Liver (tissue), 9 donors: ENCODE measurements around the gene ATP4A. TPM values are rescaled to one million over a fixed set of nuclear protein-coding genes. Genes with fewer than 3 reads are reported as not detected.

Experiments
- DNase-seq: peaks from one replicate; pipeline ENCODE4 v3.0.0-alpha.2; 2017; ENCODE audit warnings: low spot score
- H3K27ac ChIP-seq, 2 donors: one replicate each; pipeline ENCODE4 v1.7.0; 2013; ENCODE audit warnings: inconsistent platforms in 2 of 2, low read length in 2 of 2, control low read depth in 1 of 2, low read depth in 1 of 2, mild to moderate bottlenecking in 1 of 2
- H3K27me3 ChIP-seq, 4 donors: one replicate each; pipeline versions ENCODE4 v1.6.1 to v1.7.0; 2013; ENCODE audit warnings: low read length in 3 of 4, inconsistent platforms in 1 of 4, mild to moderate bottlenecking in 1 of 4, moderate library complexity in 1 of 4; ENCODE audit not compliant: control insufficient read depth in 4 of 4, insufficient read depth in 4 of 4
- H3K36me3 ChIP-seq, 4 donors: one replicate each; pipeline versions ENCODE4 v1.6.1 to v1.7.0; 2013; ENCODE audit warnings: low read length in 3 of 4, mild to moderate bottlenecking in 3 of 4, low read depth in 1 of 4, moderate library complexity in 1 of 4; ENCODE audit not compliant: control insufficient read depth in 4 of 4, insufficient read depth in 3 of 4
- H3K4me1 ChIP-seq, 4 donors: one replicate each; pipeline versions ENCODE4 v1.6.1 to v1.7.0; 2013; ENCODE audit warnings: low read length in 3 of 4, mild to moderate bottlenecking in 3 of 4, moderate library complexity in 1 of 4; ENCODE audit not compliant: control insufficient read depth in 4 of 4, insufficient read depth in 4 of 4
- H3K4me3 ChIP-seq, 3 donors: one replicate each; pipeline versions ENCODE4 v1.6.1 to v1.7.0; 2013; ENCODE audit warnings: low read length in 3 of 3, control low read depth in 1 of 3, low read depth in 1 of 3, mild to moderate bottlenecking in 1 of 3
- H3K9ac ChIP-seq, 2 donors: one replicate each; pipeline ENCODE4 v1.7.0; 2013; ENCODE audit warnings: low read length in 2 of 2, mild to moderate bottlenecking in 2 of 2, moderate library complexity in 2 of 2, control low read depth in 1 of 2, low read depth in 1 of 2
- H3K9me3 ChIP-seq, 4 donors: one replicate each; pipeline versions ENCODE4 v1.6.1 to v1.7.0; 2013; ENCODE audit warnings: low read length in 3 of 4; ENCODE audit not compliant: control insufficient read depth in 4 of 4
- CTCF ChIP-seq: fragments of 150-350 bp; IDR thresholded peaks from 2 replicates; pipeline ENCODE4 v1.5.1; 2017; ENCODE audit warnings: improper control_type of control experiment, low read depth, low read length; ENCODE audit not compliant: missing input control
- HNF4A ChIP-seq, 2 donors: conservative IDR thresholded peaks; 2 replicates each; pipeline ENCODE4 v1.6.1; 2016; ENCODE audit warnings: antibody characterized with exemption in 2 of 2, mild to moderate bottlenecking in 2 of 2
- NR2F2 ChIP-seq: IDR thresholded peaks from 2 replicates; pipeline ENCODE4 v1.6.1; 2016; ENCODE audit warnings: antibody characterized with exemption
- YY1 ChIP-seq: IDR thresholded peaks from 2 replicates; pipeline ENCODE4 v1.6.1; 2016; ENCODE audit warnings: antibody characterized with exemption, mild to moderate bottlenecking
- ZBTB33 ChIP-seq: IDR thresholded peaks from 2 replicates; pipeline ENCODE4 v1.6.1; 2016; ENCODE audit warnings: antibody characterized with exemption
- WGBS: extraction: QIAGEN DNeasy Blood & Tissue Kit; methylation state at CpG from one replicate; pipeline ENCODE4 v1.1.7; 2013; 5-methylcytosine and 5-hydroxymethylcytosine counted together
- polyA plus RNA-seq, 2 donors: library from polyadenylated mRNA; stranded (reverse) in 1 of 2; unstranded in 1 of 2; fragments of 200-250 nt in 1 of 2; fragments of >200 nt in 1 of 2; fragmentation: Nextera tagmentation in 1 of 2; extraction: Ambion mirVana in 1 of 2; gene quantifications; one replicate each; pipeline versions ENCODE4 v1.2.1 to v1.2.3, GENCODE V29; 2013 to 2015
- total RNA-seq, 2 donors: library from RNA; depleted of rRNA; stranded (reverse); fragments of >200 nt; gene quantifications; one replicate each; pipeline ENCODE4 v1.2.3, GENCODE V29; 2014
- donor health status: healthy.
- donor health status: healthy.
- donor health status: healthy.
- donor health status: healthy.
- donor health status: healthy.

ATP4A gene
- total and polyA plus RNA-seq, 4 donors = not detected

GRCh38 chr19:35501684-35502083, 61.8 kb downstream of the ATP4A start:
- no peak for DNase-seq
- no peaks in the 10 kb centered on the region for H3K36me3 ChIP-seq
- H3K9ac ChIP-seq = no peak overlapping the region
- H3K27me3 ChIP-seq = no peaks in the 10 kb centered on the region
- no peaks in the 10 kb centered on the region for H3K9me3 ChIP-seq
- 89% methylated on average over 15 of the region's 15 CpGs for WGBS
- peaks cover 0 to 6% (median 1%) of the 10 kb centered on the region in 4 donors for H3K4me1 ChIP-seq
- TF ChIP-seq ZBTB33 = no peak
- TF ChIP-seq HNF4A (conservative IDR thresholded peaks at IDR 0.05) = no peak
- TF ChIP-seq YY1 = no peak
- TF ChIP-seq CTCF = no peak
- TF ChIP-seq NR2F2 = no peak
- H3K27ac ChIP-seq = no peak overlapping the region
- H3K4me3 ChIP-seq = no peak overlapping the region

GRCh38 chr19:35500611-35501010, 62.8 kb downstream of the ATP4A start:
- H3K4me3 ChIP-seq = no peak overlapping the region
- H3K9me3 ChIP-seq = no peaks in the 10 kb centered on the region
- H3K27ac ChIP-seq = no peak overlapping the region
- H3K27me3 ChIP-seq = no peaks in the 10 kb centered on the region
- DNase-seq = no peak
- peaks cover 0 to 6% (median 1%) of the 10 kb centered on the region in 4 donors for H3K4me1 ChIP-seq
- TF ChIP-seq NR2F2 (no peak), YY1 (no peak)
- H3K36me3 ChIP-seq = no peaks in the 10 kb centered on the region
- 93% methylated on average over 10 of the region's 10 CpGs for WGBS
- no peak overlapping the region for H3K9ac ChIP-seq

Other genes with a start within 250 kb of the ATP4A start
- gene CD22, start 234.5 kb downstream of the ATP4A start, total RNA-seq = 1 to 10 TPM; 2.0 to 4.1 TPM
- under 1 TPM; 0.15 to 0.65 TPM for gene CD22, start 234.5 kb downstream of the ATP4A start, polyA plus RNA-seq
- not detected for gene FFAR1, start 215.8 kb downstream of the ATP4A start, total RNA-seq
- not detected for gene FFAR1, start 215.8 kb downstream of the ATP4A start, polyA plus RNA-seq
- gene FFAR3, start 205.2 kb downstream of the ATP4A start, total RNA-seq = under 1 TPM in 1 of 2 donors, not detected in 1; 0.33 TPM
- gene FFAR3, start 205.2 kb downstream of the ATP4A start, polyA plus RNA-seq = not detected
- gene GPR42, start 192.6 kb downstream of the ATP4A start, total RNA-seq = not detected
- gene GPR42, start 192.6 kb downstream of the ATP4A start, polyA plus RNA-seq = not detected
- gene FFAR2, start 115.4 kb downstream of the ATP4A start, total RNA-seq = under 1 TPM; 0.67 to 0.84 TPM
- gene FFAR2, start 115.4 kb downstream of the ATP4A start, polyA plus RNA-seq = under 1 TPM; 0.25 to 0.28 TPM
- gene KRTDAP, start 73.2 kb downstream of the ATP4A start, total RNA-seq = not detected
- not detected for gene KRTDAP, start 73.2 kb downstream of the ATP4A start, polyA plus RNA-seq
- 1 to 10 TPM; 1.7 to 9.4 TPM for gene DMKN, start 50.0 kb downstream of the ATP4A start, total RNA-seq
- 1 to 10 TPM; 1.4 to 3.1 TPM for gene DMKN, start 50.0 kb downstream of the ATP4A start, polyA plus RNA-seq
- not detected for gene SBSN, start 35.3 kb downstream of the ATP4A start, total RNA-seq
- not detected for gene SBSN, start 35.3 kb downstream of the ATP4A start, polyA plus RNA-seq
- gene GAPDHS, start 30.2 kb downstream of the ATP4A start, total RNA-seq = not detected
- not detected for gene GAPDHS, start 30.2 kb downstream of the ATP4A start, polyA plus RNA-seq
- gene TMEM147, start 18.0 kb downstream of the ATP4A start, total RNA-seq = 10 to 100 TPM; 18.1 to 28.0 TPM
- 10 to 100 TPM; 61.3 to 97.4 TPM for gene TMEM147, start 18.0 kb downstream of the ATP4A start, polyA plus RNA-seq
- not detected for gene PMIS2, start 22.5 kb upstream of the ATP4A start, total RNA-seq
- not detected for gene PMIS2, start 22.5 kb upstream of the ATP4A start, polyA plus RNA-seq
- gene HAUS5, start 49.1 kb upstream of the ATP4A start, total RNA-seq = 1 to 10 TPM; 2.5 to 7.3 TPM
- 1 to 10 TPM; 1.9 to 2.2 TPM for gene HAUS5, start 49.1 kb upstream of the ATP4A start, polyA plus RNA-seq
- gene RBM42, start 65.4 kb upstream of the ATP4A start, total RNA-seq = 10 to 100 TPM; 20.1 TPM
- gene RBM42, start 65.4 kb upstream of the ATP4A start, polyA plus RNA-seq = 10 to 100 TPM; 17.8 to 34.7 TPM
- gene ETV2, start 78.1 kb upstream of the ATP4A start, total RNA-seq = under 1 TPM; 0.17 to 0.70 TPM
- gene ETV2, start 78.1 kb upstream of the ATP4A start, polyA plus RNA-seq = 1 to 10 TPM; 1.6 to 1.8 TPM
- 100 to 1,000 TPM; 139 to 191 TPM for gene COX6B1, start 84.7 kb upstream of the ATP4A start, total RNA-seq
- gene COX6B1, start 84.7 kb upstream of the ATP4A start, polyA plus RNA-seq = 100 to 1,000 TPM; 451 to 518 TPM
- under 1 TPM in 1 of 2 donors, not detected in 1; 0.56 TPM for gene UPK1A, start 102.9 kb upstream of the ATP4A start, total RNA-seq
- gene UPK1A, start 102.9 kb upstream of the ATP4A start, polyA plus RNA-seq = under 1 TPM in 1 of 2 donors, not detected in 1; 0.10 TPM
- gene ZBTB32, start 140.9 kb upstream of the ATP4A start, total RNA-seq = not detected
- gene ZBTB32, start 140.9 kb upstream of the ATP4A start, polyA plus RNA-seq = under 1 TPM in 1 of 2 donors, not detected in 1; 0.47 TPM
- gene KMT2B, start 154.3 kb upstream of the ATP4A start, total RNA-seq = 10 to 100 TPM in 1 of 2 donors, 1 to 10 TPM in 1; 6.3 to 12.1 TPM
- 10 to 100 TPM in 1 of 2 donors, 1 to 10 TPM in 1; 3.7 to 10.3 TPM for gene KMT2B, start 154.3 kb upstream of the ATP4A start, polyA plus RNA-seq
- 10 to 100 TPM in 1 of 2 donors, 1 to 10 TPM in 1; 7.0 to 11.2 TPM for gene IGFLR1, start 178.8 kb upstream of the ATP4A start, total RNA-seq
- 10 to 100 TPM; 51.1 to 59.7 TPM for gene IGFLR1, start 178.8 kb upstream of the ATP4A start, polyA plus RNA-seq
- gene U2AF1L4, start 181.8 kb upstream of the ATP4A start, total RNA-seq = 10 to 100 TPM in 1 of 2 donors, 1 to 10 TPM in 1; 4.5 to 14.8 TPM
- 10 to 100 TPM; 12.0 to 36.5 TPM for gene U2AF1L4, start 181.8 kb upstream of the ATP4A start, polyA plus RNA-seq
- gene PSENEN, start 182.0 kb upstream of the ATP4A start, total RNA-seq = 1 to 10 TPM; 7.4 to 7.7 TPM
- gene PSENEN, start 182.0 kb upstream of the ATP4A start, polyA plus RNA-seq = 10 to 100 TPM; 33.8 to 58.1 TPM
- 1 to 10 TPM; 2.6 to 7.0 TPM for gene LIN37, start 184.9 kb upstream of the ATP4A start, total RNA-seq
- gene LIN37, start 184.9 kb upstream of the ATP4A start, polyA plus RNA-seq = 1 to 10 TPM; 5.8 to 6.3 TPM
- 1 to 10 TPM; 2.7 to 4.4 TPM for gene HSPB6, start 193.4 kb upstream of the ATP4A start, total RNA-seq
- 10 to 100 TPM in 1 of 2 donors, 1 to 10 TPM in 1; 6.9 to 17.7 TPM for gene HSPB6, start 193.4 kb upstream of the ATP4A start, polyA plus RNA-seq
- gene PROSER3, start 194.5 kb upstream of the ATP4A start, total RNA-seq = 1 to 10 TPM; 2.1 to 4.5 TPM
- gene PROSER3, start 194.5 kb upstream of the ATP4A start, polyA plus RNA-seq = 1 to 10 TPM; 2.4 to 3.1 TPM
- 10 to 100 TPM in 1 of 2 donors, 1 to 10 TPM in 1; 2.0 to 10.1 TPM for gene ARHGAP33, start 211.9 kb upstream of the ATP4A start, total RNA-seq
- 1 to 10 TPM in 1 of 2 donors, under 1 TPM in 1; 0.85 to 1.6 TPM for gene ARHGAP33, start 211.9 kb upstream of the ATP4A start, polyA plus RNA-seq
- 100 to 1,000 TPM in 1 of 2 donors, 10 to 100 TPM in 1; 56.4 to 116 TPM for gene PRODH2, start 249.2 kb upstream of the ATP4A start, total RNA-seq
- 100 to 1,000 TPM; 112 to 156 TPM for gene PRODH2, start 249.2 kb upstream of the ATP4A start, polyA plus RNA-seq